AG09309 (cell line): Measurements from ENCODE around the gene ARNT2.

Source experiments
- DNase-seq: peaks from one replicate; pipeline ENCODE4 v3.0.0-alpha.2; 2010; ENCODE audit warnings: low read depth
- H3K4me3 ChIP-seq: 2 replicates; pipeline ENCODE4 v1.5.1; 2011; ENCODE audit warnings: mild to moderate bottlenecking, low read depth, low read length, moderate library complexity; ENCODE audit not compliant: control insufficient read depth
- CTCF ChIP-seq: IDR thresholded peaks from 2 replicates; pipeline ENCODE4 v1.5.1; 2011; ENCODE audit warnings: mild to moderate bottlenecking, low read depth, low read length, inconsistent platforms; ENCODE audit not compliant: insufficient read depth, control insufficient read depth; ENCODE audit errors: missing control alignments

The ARNT2 gene

GRCh38 chr15:80587816-80588456 lies 183.8 kb downstream of the ARNT2 start:
- no peak for DNase-seq
- no peak for TF ChIP-seq CTCF

GRCh38 chr15:80588801-80589200 lies 184.6 kb downstream of the ARNT2 start:
- peak; percentile 91 for DNase-seq
- TF ChIP-seq CTCF = no peak
- H3K4me3 ChIP-seq = no peak overlapping the region

More at GRCh38 chr15:80587816-80588456, 183.8 kb downstream of the ARNT2 start:
- no peak overlapping the region for H3K4me3 ChIP-seq

- no peak for DNase-seq
- no peak overlapping the region for H3K4me3 ChIP-seq
- no peak for TF ChIP-seq CTCF
These were observed 186.7 kb downstream of the ARNT2 start for GRCh38 chr15:80590761-80591355.

- no peak overlapping the region for H3K4me3 ChIP-seq
- no peak for TF ChIP-seq CTCF
These were observed 187.3 kb downstream of the ARNT2 start for GRCh38 chr15:80591471-80591870.

GRCh38 chr15:80591938-80592825 lies 188.0 kb downstream of the ARNT2 start:
- no peak for DNase-seq

More at GRCh38 chr15:80591471-80591870, 187.3 kb downstream of the ARNT2 start:
- DNase-seq = no peak

GRCh38 chr15:80593486-80594030 lies 189.4 kb downstream of the ARNT2 start:
- H3K4me3 ChIP-seq = no peak overlapping the region
- DNase-seq = no peak
- TF ChIP-seq CTCF = no peak

More at GRCh38 chr15:80591938-80592825, 188.0 kb downstream of the ARNT2 start:
- no peak overlapping the region for H3K4me3 ChIP-seq
- no peak for TF ChIP-seq CTCF
